ENCODE results near the gene VRK3. TPM values are rescaled to one million over a fixed set of nuclear protein-coding genes. Genes with fewer than 3 reads are reported as not detected.
"Not testable (repeated sequence)": the region's sequence is repeated elsewhere in the genome, so short reads cannot be mapped to it uniquely, and the experiment has no call there.

The VRK3 gene, protein sequence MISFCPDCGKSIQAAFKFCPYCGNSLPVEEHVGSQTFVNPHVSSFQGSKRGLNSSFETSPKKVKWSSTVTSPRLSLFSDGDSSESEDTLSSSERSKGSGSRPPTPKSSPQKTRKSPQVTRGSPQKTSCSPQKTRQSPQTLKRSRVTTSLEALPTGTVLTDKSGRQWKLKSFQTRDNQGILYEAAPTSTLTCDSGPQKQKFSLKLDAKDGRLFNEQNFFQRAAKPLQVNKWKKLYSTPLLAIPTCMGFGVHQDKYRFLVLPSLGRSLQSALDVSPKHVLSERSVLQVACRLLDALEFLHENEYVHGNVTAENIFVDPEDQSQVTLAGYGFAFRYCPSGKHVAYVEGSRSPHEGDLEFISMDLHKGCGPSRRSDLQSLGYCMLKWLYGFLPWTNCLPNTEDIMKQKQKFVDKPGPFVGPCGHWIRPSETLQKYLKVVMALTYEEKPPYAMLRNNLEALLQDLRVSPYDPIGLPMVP
- total RNA-seq = 10 to 100 TPM; 52.4 to 61.2 TPM

- ChIA-PET POLR2A (interaction anchor here (0.7 kb wide), 1 partner anchor 258 kb away, joined by 3 read pairs; the partner anchor contains the start of gene AP2A1), CTCF (interaction anchor here (0.6 to 1.0 kb wide), 3 partner anchors 15 to 123 kb away, joined by 3 to 4 read pairs (median 3); no protein-coding TSS in a partner anchor)
- DNase-seq = peak; percentile 98
- Mint-ChIP-seq H3K27ac (peak within 1 kb of the TSS; percentile 95), H3K27me3 (no peaks in the 10 kb centered on the region), H3K4me1 (peaks cover 44% of the 10 kb centered on the region), H3K9me3 (ENCODE audit: low read depth) (peaks cover 6% of the 10 kb centered on the region), H3K4me3 (peak within 1 kb of the TSS; percentile 85), H3K36me3 (ENCODE audit: low read depth) (peaks cover 23% of the 10 kb centered on the region)
- ATAC-seq = peak; percentile 91
- intact Hi-C loops (cut with DNase I, micrococcal nuclease) = loop anchor here (1.0 to 5.0 kb wide), 23 partner anchors 26 to 1083 kb away; partner anchors contain the start of genes ATF5 (in 2 of the 2), NUP62 (in 2 of the 2), AKT1S1 (in 1 of the 2) and CTU1 (in 1 of the 2)
These were observed at the start of gene VRK3 for GRCh38 chr19:50025022-50025793. VRK3 (minus strand) TSS chr19:50025372; CDS start chr19:50016162, 9,210 bp downstream.

GRCh38 chr19:50068382-50068781, 43.2 kb upstream of the VRK3 start:
- intact Hi-C loops (cut with DNase I, micrococcal nuclease); DNase-seq; H3K9me3 Mint-ChIP-seq (ENCODE audit: low read depth); ATAC-seq; H3K4me1 Mint-ChIP-seq; H3K27ac Mint-ChIP-seq; H3K4me3 Mint-ChIP-seq; H3K27me3 Mint-ChIP-seq; POLR2A ChIA-PET; H3K36me3 Mint-ChIP-seq (ENCODE audit: low read depth): not testable (repeated sequence)
- CTCF ChIA-PET = interaction anchor here (0.6 kb wide), 1 partner anchor 67 kb away, joined by 3 read pairs; no protein-coding TSS in a partner anchor

DNA sequence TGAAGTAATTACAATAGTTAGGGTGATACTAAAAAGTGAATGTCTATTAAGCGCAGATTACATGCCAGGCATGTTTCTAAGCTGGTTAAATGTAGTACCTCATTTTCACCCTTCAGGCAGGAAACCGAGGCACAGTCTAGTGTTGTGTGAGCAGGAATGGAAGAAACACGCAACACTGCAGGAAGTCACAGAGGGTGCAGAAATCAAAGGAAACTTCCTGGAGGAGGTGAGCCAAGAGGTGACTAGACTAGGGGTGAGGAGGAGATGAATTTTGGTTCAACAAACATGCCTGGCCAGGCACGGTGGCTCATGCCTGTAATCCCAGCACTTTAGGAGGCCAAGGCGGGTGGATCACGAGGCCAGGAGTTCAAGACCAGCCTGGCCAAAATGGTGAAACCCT, 42.4 kb upstream of the VRK3 start:
- ChIA-PET CTCF (interaction anchor here (0.6 to 1.6 kb wide), 3 partner anchors 13 to 434 kb away, joined by 3 read pairs; no protein-coding TSS in a partner anchor), POLR2A (interaction anchor here (0.6 kb wide), 1 partner anchor 1176 kb away, joined by 7 read pairs; no protein-coding TSS in a partner anchor)
- Mint-ChIP-seq H3K4me1 (no peaks in the 10 kb centered on the region), H3K4me3 (no peak overlapping the region), H3K36me3 (ENCODE audit: low read depth) (no peaks in the 10 kb centered on the region), H3K9me3 (ENCODE audit: low read depth) (no peaks in the 10 kb centered on the region), H3K27ac (no peak overlapping the region), H3K27me3 (peaks cover 5% of the 10 kb centered on the region)
- intact Hi-C loops (cut with DNase I, micrococcal nuclease) = no loop called here
- no peak for DNase-seq
- ATAC-seq = no peak

- intact Hi-C loops (cut with DNase I, micrococcal nuclease) = no loop called here
- Mint-ChIP-seq H3K27me3 (peaks cover 6% of the 10 kb centered on the region), H3K9me3 (ENCODE audit: low read depth) (no peaks in the 10 kb centered on the region), H3K36me3 (ENCODE audit: low read depth) (no peaks in the 10 kb centered on the region), H3K4me3 (no peak overlapping the region), H3K27ac (no peak overlapping the region), H3K4me1 (no peaks in the 10 kb centered on the region)
- ChIA-PET POLR2A (interaction anchor here (0.7 kb wide), 1 partner anchor 84 kb away, joined by 3 read pairs; no protein-coding TSS in a partner anchor), CTCF (interaction anchor here (0.5 kb wide), 1 partner anchor 490 kb away, joined by 3 read pairs; no protein-coding TSS in a partner anchor)
- DNase-seq = no peak
- no peak for ATAC-seq
These were observed 40.8 kb upstream of the VRK3 start for GRCh38 chr19:50065938-50066337.

DNA sequence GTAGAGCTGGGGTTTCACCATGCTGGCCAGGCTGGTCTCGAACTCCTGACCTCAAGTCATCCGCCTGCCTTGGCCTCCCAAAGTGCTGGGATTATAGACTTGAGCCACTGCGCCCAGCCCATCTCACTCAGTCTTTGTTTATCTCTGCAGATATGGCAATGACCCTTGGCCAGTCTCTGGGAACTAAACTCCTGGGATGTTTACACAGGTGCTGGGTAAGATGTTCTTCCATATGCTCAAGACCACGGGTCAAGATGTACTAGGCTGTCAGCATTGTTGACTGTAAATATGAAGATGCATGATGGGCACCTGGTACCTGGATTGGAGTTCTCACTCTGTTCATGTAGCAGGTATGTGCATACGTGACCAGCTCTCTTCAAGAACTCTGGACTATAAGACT, 36.5 kb upstream of the VRK3 start:
- POLR2A ChIA-PET = no interaction called here

GRCh38 chr19:50060107-50060506, 34.9 kb upstream of the VRK3 start:
- Mint-ChIP-seq H3K27me3 (peaks cover 2% of the 10 kb centered on the region), H3K27ac (no peak overlapping the region), H3K4me1 (no peaks in the 10 kb centered on the region), H3K4me3 (no peak overlapping the region), H3K36me3 (ENCODE audit: low read depth) (peaks cover 8% of the 10 kb centered on the region), H3K9me3 (ENCODE audit: low read depth) (peaks cover 21% of the 10 kb centered on the region)
- ChIA-PET POLR2A (no interaction called here), CTCF (interaction anchor here (0.9 kb wide), 1 partner anchor 14 kb away, joined by 3 read pairs; no protein-coding TSS in a partner anchor)
- DNase-seq (no peak), ATAC-seq (no peak)
- intact Hi-C loops (cut with DNase I, micrococcal nuclease) = no loop called here

More for the DNA sequence above, 36.5 kb upstream of the VRK3 start:
- intact Hi-C loops (cut with DNase I, micrococcal nuclease) = no loop called here
- H3K4me1 Mint-ChIP-seq = no peaks in the 10 kb centered on the region
- H3K27me3 Mint-ChIP-seq = peaks cover 4% of the 10 kb centered on the region
- no peak overlapping the region for H3K27ac Mint-ChIP-seq
- CTCF ChIA-PET = no interaction called here
- no peak for DNase-seq
- H3K36me3 Mint-ChIP-seq (ENCODE audit: low read depth) = peaks cover 8% of the 10 kb centered on the region
- H3K4me3 Mint-ChIP-seq = no peak overlapping the region
- H3K9me3 Mint-ChIP-seq (ENCODE audit: low read depth) = peaks cover 21% of the 10 kb centered on the region
- no peak for ATAC-seq

DNA sequence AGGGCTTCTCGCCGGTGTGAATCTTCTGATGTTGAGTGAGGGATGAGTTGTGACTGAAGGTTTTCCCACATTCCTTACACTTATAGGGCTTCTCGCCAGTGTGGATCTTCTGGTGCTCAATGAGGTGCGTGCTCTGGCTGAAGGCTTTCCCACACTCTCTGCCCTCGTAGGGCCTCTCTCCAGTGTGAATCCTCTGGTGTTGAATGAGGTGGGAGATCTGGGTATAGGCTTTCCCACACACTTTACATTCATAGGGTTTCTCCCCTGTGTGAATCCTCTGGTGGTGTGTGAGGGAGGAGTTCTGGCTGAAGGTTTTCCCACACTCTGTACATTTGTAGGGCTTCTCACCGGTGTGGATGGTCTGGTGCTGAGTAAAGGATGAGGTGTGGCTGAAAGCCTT, 33.9 kb upstream of the VRK3 start:
- Mint-ChIP-seq H3K27ac (no peak overlapping the region), H3K9me3 (ENCODE audit: low read depth) (peaks cover 21% of the 10 kb centered on the region), H3K4me1 (no peaks in the 10 kb centered on the region), H3K36me3 (ENCODE audit: low read depth) (peaks cover 8% of the 10 kb centered on the region), H3K4me3 (no peak overlapping the region), H3K27me3 (peaks cover 2% of the 10 kb centered on the region)
- ChIA-PET POLR2A (no interaction called here), CTCF (no interaction called here)
- ATAC-seq = no peak
- DNase-seq = no peak
- intact Hi-C loops (cut with DNase I, micrococcal nuclease) = no loop called here

- Mint-ChIP-seq H3K27ac (no peak overlapping the region), H3K36me3 (ENCODE audit: low read depth) (peaks cover 8% of the 10 kb centered on the region), H3K27me3 (peaks cover 2% of the 10 kb centered on the region), H3K9me3 (ENCODE audit: low read depth) (peaks cover 21% of the 10 kb centered on the region), H3K4me3 (no peak overlapping the region), H3K4me1 (no peaks in the 10 kb centered on the region)
- intact Hi-C loops (cut with DNase I, micrococcal nuclease) = no loop called here
- ATAC-seq = no peak
- DNase-seq = no peak
- ChIA-PET CTCF (interaction anchor here (0.6 kb wide), 1 partner anchor 11 kb away, joined by 3 read pairs; no protein-coding TSS in a partner anchor), POLR2A (no interaction called here)
These were observed 33.3 kb upstream of the VRK3 start for GRCh38 chr19:50058425-50058824.

DNA sequence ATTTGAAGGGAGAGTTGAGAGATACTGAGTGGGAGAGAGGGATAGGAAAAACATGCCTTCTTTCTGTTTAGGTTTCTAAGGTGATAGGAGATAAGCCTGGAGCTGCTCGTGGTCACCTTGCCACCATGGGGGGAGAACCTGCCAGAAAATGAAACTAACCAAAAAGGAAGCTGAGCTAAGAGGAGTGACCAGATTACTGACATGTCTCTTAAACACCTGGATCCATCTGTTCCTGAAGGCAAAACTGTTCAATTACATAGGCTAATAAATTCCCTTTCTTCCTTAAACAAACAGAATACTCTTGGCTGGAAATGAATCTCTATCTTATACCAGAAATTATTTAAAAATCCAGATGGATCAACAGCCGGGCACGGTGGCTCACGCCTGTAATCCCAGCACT, 27.9 kb upstream of the VRK3 start:
- ChIA-PET CTCF (no interaction called here), POLR2A (no interaction called here)
- peaks cover 2% of the 10 kb centered on the region for H3K9me3 Mint-ChIP-seq (ENCODE audit: low read depth)
- H3K36me3 Mint-ChIP-seq (ENCODE audit: low read depth) = peaks cover 4% of the 10 kb centered on the region
- H3K27ac Mint-ChIP-seq = no peak overlapping the region
- H3K4me1 Mint-ChIP-seq = peaks cover 10% of the 10 kb centered on the region
- no peaks in the 10 kb centered on the region for H3K27me3 Mint-ChIP-seq
- ATAC-seq (no peak), DNase-seq (no peak)
- no peak overlapping the region for H3K4me3 Mint-ChIP-seq
- intact Hi-C loops (cut with DNase I, micrococcal nuclease) = no loop called here

DNA sequence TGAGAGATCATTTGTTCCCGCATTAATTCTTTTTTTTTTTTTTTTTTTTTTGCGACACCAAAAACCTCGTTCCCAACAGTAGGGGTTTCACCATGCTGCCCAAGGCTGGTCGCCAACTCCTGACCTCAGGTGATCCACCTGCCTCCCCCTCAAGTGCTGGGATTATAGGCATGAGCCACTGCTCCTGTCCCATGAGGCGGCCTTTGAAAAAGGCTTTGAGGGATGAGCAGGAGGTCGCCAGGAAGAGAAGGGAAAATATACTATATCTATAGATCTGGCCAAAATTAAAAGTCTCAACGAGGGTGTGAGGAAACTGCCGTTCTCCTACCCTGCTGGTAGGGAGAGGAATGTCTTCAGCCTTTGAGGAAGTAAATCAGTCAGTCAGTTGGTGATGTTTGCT, 26.8 kb upstream of the VRK3 start:
- ChIA-PET CTCF (no interaction called here), POLR2A (no interaction called here)
- peaks cover 10% of the 10 kb centered on the region for H3K4me1 Mint-ChIP-seq
- intact Hi-C loops (cut with DNase I, micrococcal nuclease) = loop anchor here in 1 of 2 experiments (1.0 kb wide), 1 partner anchor 27 kb away; the partner anchor contains the start of gene VRK3
- DNase-seq (no peak), ATAC-seq (no peak)
- no peaks in the 10 kb centered on the region for H3K9me3 Mint-ChIP-seq (ENCODE audit: low read depth)
- H3K27me3 Mint-ChIP-seq = no peaks in the 10 kb centered on the region
- peaks cover 14% of the 10 kb centered on the region for H3K36me3 Mint-ChIP-seq (ENCODE audit: low read depth)
- no peak overlapping the region for H3K27ac Mint-ChIP-seq
- H3K4me3 Mint-ChIP-seq = no peak overlapping the region

DNA sequence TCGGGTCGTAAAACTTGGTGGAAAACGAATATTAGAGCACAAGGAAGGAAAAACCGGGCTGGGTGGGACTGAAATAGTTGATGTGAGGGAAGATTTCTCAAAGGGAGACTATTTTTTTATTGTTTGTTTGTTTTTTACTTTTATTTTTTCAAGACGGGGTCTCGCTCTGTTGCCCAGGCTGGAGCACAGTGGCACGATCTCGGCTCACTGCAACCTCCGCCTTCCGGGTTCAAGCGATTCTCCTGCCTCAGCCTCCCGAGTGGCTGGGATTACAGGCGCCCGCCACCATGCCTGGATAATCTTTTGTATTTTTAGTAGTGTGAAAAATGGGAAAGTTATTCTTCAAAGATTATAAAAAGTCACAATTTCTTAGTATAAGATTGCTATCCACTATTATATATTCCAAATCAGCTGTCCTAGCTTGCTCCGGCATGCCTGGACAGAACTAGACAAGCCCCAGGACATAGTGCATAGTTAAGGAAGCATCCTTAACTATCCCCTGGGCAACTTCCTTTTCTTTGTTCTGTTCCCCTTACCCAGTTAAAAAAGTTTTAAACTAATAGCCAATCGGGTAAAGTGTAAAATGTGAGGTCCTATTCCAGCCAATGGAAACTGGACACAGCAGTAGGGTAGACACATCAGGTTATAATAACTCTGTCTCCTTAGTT, 26.2 kb upstream of the VRK3 start:
- Mint-ChIP-seq H3K4me3 (peak overlapping the region; percentile 75), H3K36me3 (ENCODE audit: low read depth) (peaks cover 19% of the 10 kb centered on the region), H3K4me1 (peaks cover 10% of the 10 kb centered on the region), H3K27ac (peak overlapping the region; percentile 51)
- H3K9me3 Mint-ChIP-seq (ENCODE audit: low read depth); ATAC-seq; DNase-seq; POLR2A ChIA-PET; H3K27me3 Mint-ChIP-seq: not testable (repeated sequence)
- CTCF ChIA-PET = interaction anchor here (0.6 to 1.5 kb wide), 4 partner anchors 13 to 642 kb away, joined by 3 to 4 read pairs (median 3); no protein-coding TSS in a partner anchor
- intact Hi-C loops (cut with DNase I, micrococcal nuclease) = loop anchor here in 1 of 2 experiments (1.0 kb wide), 1 partner anchor 26 kb away; the partner anchor contains the start of gene VRK3
